ENCODE measurements around the gene METTL15.

- TF ChIP-seq CTCF (conservative IDR thresholded peaks at IDR 0.05; ENCODE audit: low read depth, low read length) = no peak
- TF ChIP-seq EZH2 (IDR thresholded peaks at IDR 0.05; ENCODE audit: borderline replicate concordance, low read depth, low read length, poor library complexity, severe bottlenecking) = no peak
Measured at GRCh38 chr11:28250192-28250591, 142.0 kb downstream of the METTL15 start.
